PC-3 (cell line): Measurements from ENCODE around the gene ZCCHC7. TPM values are rescaled to one million over a fixed set of nuclear protein-coding genes. Genes with fewer than 3 reads are reported as not detected.

Experiments used
- ATAC-seq: fragments of 200-7000 bp; cut with Tn5 transposase; 2 replicates; pipeline ENCODE4 v1.9.1; 2020; ENCODE audit warnings: mild to moderate bottlenecking, moderate library complexity
- BruUV-seq: library from RNA; stranded (reverse); fragments of 400-500 nt; replicated peaks from 2 replicates; lab custom pipeline; 2021; lab: Mats Ljungman, UMichigan
- CTCF ChIA-PET: fragments of 300-600 bp; sonication (Branson Sonifier 250); formaldehyde crosslinking; loops from one replicate; lab custom pipeline; 2022; ENCODE audit warnings: antibody characterized with exemption; lab: Charles Lee
- POLR2A ChIA-PET: fragments of 300-600 bp; sonication (Branson Sonifier 250); formaldehyde crosslinking; loops from one replicate; lab custom pipeline; 2022; ENCODE audit warnings: antibody characterized with exemption; ENCODE audit not compliant: unreplicated experiment; lab: Charles Lee
- DNase-seq: peaks from one replicate; pipeline ENCODE4 v3.0.0-alpha.2; 2015
- H2AFZ ChIP-seq: fragments of 300-600 bp; sonication (generic); 2 replicates; pipeline ENCODE4 v1.6.0; 2016; ENCODE audit warnings: antibody characterized with exemption, low read length
- H3F3A ChIP-seq: fragments of 300-600 bp; sonication (generic); one replicate; pipeline ENCODE4 v1.6.0; 2017; ENCODE audit warnings: antibody characterized with exemption, low read length, control low read depth, mild to moderate bottlenecking; ENCODE audit not compliant: unreplicated experiment
- H3K27ac ChIP-seq: fragments of 300-600 bp; sonication (generic); 2 replicates; pipeline ENCODE4 v1.5.1; 2016; ENCODE audit warnings: mild to moderate bottlenecking, low read length
- H3K27me3 ChIP-seq: fragments of 300-600 bp; sonication (generic); 2 replicates; pipeline ENCODE4 v1.6.1; 2016; ENCODE audit warnings: low read length, mixed read lengths
- H3K36me3 ChIP-seq: fragments of 300-600 bp; sonication (generic); 2 replicates; pipeline ENCODE4 v1.6.1; 2016; ENCODE audit warnings: low read depth, mixed run types, low read length, mixed read lengths
- H3K4me1 ChIP-seq: fragments of 300-600 bp; sonication (generic); 2 replicates; pipeline ENCODE4 v1.5.1; 2016; ENCODE audit warnings: low read length; ENCODE audit not compliant: insufficient read depth
- H3K4me2 ChIP-seq: fragments of 300-600 bp; sonication (generic); 2 replicates; pipeline ENCODE4 v1.6.0; 2016; ENCODE audit warnings: low read length
- H3K4me3 ChIP-seq: fragments of 300-600 bp; sonication (generic); 2 replicates; pipeline ENCODE4 v1.5.1; 2016; ENCODE audit warnings: mild to moderate bottlenecking, low read length, mixed read lengths
- H3K79me2 ChIP-seq: fragments of 300-600 bp; sonication (generic); 2 replicates; pipeline ENCODE4 v1.6.1; 2017; ENCODE audit warnings: low read length, mixed read lengths
- H3K9ac ChIP-seq: fragments of 300-600 bp; sonication (generic); 2 replicates; pipeline ENCODE4 v1.6.0; 2016; ENCODE audit warnings: mild to moderate bottlenecking, low read length
- H3K9me2 ChIP-seq: fragments of 300-600 bp; sonication (generic); replicated peaks from 2 replicates; pipeline ENCODE4 v1.6.1; 2016; ENCODE audit warnings: mixed run types, low read length, mixed read lengths
- H3K9me3 ChIP-seq: fragments of 300-600 bp; sonication (generic); 2 replicates; pipeline ENCODE4 v1.6.1; 2016; ENCODE audit warnings: low read length, mixed read lengths
- H4K20me1 ChIP-seq: fragments of 300-600 bp; sonication (generic); 2 replicates; pipeline ENCODE4 v1.6.1; 2016; ENCODE audit warnings: low read length, mixed read lengths
- EZH2 ChIP-seq: fragments of 300-600 bp; sonication (generic); IDR thresholded peaks from one replicate; pipeline ENCODE4 v1.6.1; 2017; ENCODE audit warnings: antibody characterized with exemption, mild to moderate bottlenecking, low read length; ENCODE audit not compliant: unreplicated experiment
- EZH2phosphoT487 ChIP-seq: fragments of 300-600 bp; sonication (generic); IDR thresholded peaks from 2 replicates; pipeline ENCODE4 v1.6.1; 2018; ENCODE audit warnings: mild to moderate bottlenecking, antibody characterized with exemption, low read length, borderline replicate concordance
- intact Hi-C: fragments of 100-400 bp; cut with micrococcal nuclease; formaldehyde crosslinking; loops from 2 replicates; pipeline ENCODE4 v1.9.0; 2023
- total RNA-seq: library from RNA; depleted of rRNA; stranded (reverse); fragments of >200 nt; gene quantifications from 2 replicates; pipeline ENCODE4 v1.2.3, GENCODE V29; 2014
- TF ChIP-seq, protein P1 (sequence below): fragments of 300-600 bp; sonication (generic); conservative IDR thresholded peaks from 2 replicates; pipeline ENCODE4 v1.5.1; 2017; ENCODE audit warnings: antibody characterized with exemption, low read depth, mild to moderate bottlenecking, low read length

Gene ZCCHC7
- total RNA-seq, 1 experiment from 2014 or later = 6.5 TPM

DNA sequence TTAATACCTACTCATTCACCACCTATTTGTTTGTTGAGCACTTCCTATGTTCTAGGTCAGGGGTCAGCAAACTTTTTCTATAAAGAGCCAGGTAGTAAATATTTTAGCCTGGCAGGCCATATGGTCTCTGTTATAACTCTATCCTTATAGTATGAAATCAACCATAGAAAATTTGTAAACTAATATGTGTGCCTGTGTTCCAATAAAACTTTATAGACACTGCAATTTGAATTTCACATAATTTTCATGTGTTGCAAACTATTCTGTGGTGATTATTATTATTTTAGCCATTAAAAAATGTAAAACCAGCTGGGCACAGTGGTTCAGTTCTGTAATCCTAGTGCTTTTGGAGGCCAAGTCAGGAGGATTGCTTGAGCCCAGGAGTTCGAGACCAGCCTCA is 223.3 kb downstream of the ZCCHC7 start:
- Histone ChIP-seq H3K79me2 (no peaks in the 10 kb centered on the region), H4K20me1 (no peaks in the 10 kb centered on the region), H3F3A (no peaks in the 10 kb centered on the region), H3K9me3 (no peaks in the 10 kb centered on the region), H3K9me2 (no peaks in the 10 kb centered on the region), H3K4me3 (no peak overlapping the region), H3K4me1 (no peaks in the 10 kb centered on the region), H3K27me3 (no peaks in the 10 kb centered on the region), H3K27ac (no peak overlapping the region), H2AFZ (no peak overlapping the region), H3K4me2 (no peak overlapping the region), H3K9ac (no peak overlapping the region), H3K36me3 (no peaks in the 10 kb centered on the region)
- ATAC-seq (no peak), DNase-seq (no peak)
- no TSS peak for BruUV-seq
- ChIA-PET CTCF (no interaction called here), POLR2A (no interaction called here)
- TF ChIP-seq EZH2phosphoT487 (no peak), EZH2 (no peak)
- TF ChIP-seq, protein P1, sequence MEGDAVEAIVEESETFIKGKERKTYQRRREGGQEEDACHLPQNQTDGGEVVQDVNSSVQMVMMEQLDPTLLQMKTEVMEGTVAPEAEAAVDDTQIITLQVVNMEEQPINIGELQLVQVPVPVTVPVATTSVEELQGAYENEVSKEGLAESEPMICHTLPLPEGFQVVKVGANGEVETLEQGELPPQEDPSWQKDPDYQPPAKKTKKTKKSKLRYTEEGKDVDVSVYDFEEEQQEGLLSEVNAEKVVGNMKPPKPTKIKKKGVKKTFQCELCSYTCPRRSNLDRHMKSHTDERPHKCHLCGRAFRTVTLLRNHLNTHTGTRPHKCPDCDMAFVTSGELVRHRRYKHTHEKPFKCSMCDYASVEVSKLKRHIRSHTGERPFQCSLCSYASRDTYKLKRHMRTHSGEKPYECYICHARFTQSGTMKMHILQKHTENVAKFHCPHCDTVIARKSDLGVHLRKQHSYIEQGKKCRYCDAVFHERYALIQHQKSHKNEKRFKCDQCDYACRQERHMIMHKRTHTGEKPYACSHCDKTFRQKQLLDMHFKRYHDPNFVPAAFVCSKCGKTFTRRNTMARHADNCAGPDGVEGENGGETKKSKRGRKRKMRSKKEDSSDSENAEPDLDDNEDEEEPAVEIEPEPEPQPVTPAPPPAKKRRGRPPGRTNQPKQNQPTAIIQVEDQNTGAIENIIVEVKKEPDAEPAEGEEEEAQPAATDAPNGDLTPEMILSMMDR = no peak
- intact Hi-C loops = no loop called here

DNA sequence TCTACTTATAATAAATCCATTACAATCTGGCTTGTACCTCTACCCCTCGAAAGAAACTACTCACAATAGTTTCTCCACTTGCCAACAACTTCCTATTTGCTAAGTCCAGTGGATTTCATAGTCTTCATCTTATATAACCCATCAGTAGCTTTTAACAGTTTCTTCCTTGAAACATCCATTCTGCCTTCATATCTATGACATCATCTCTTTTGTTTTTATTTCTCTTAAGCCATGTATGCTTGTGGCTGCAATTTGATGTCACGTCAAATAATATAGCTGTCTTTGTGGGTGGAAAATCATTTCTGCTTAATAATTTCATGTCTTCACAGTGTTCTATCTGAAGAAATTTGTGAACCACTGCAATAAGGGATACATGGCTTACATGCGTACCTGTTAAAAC is 224.7 kb downstream of the ZCCHC7 start:
- ChIA-PET CTCF (no interaction called here), POLR2A (no interaction called here)
- H3K79me2 ChIP-seq = no peaks in the 10 kb centered on the region
- BruUV-seq = no TSS peak
- H3K27ac ChIP-seq = no peak overlapping the region
- intact Hi-C loops = no loop called here
- no peaks in the 10 kb centered on the region for H3F3A ChIP-seq
- no peak overlapping the region for H2AFZ ChIP-seq
- H3K27me3 ChIP-seq = no peaks in the 10 kb centered on the region
- H4K20me1 ChIP-seq = no peaks in the 10 kb centered on the region
- no peak overlapping the region for H3K4me3 ChIP-seq
- H3K9ac ChIP-seq = no peak overlapping the region
- DNase-seq (no peak), ATAC-seq (no peak)
- H3K4me2 ChIP-seq = no peak overlapping the region
- H3K9me2 ChIP-seq = no peaks in the 10 kb centered on the region
- H3K4me1 ChIP-seq = no peaks in the 10 kb centered on the region
- no peaks in the 10 kb centered on the region for H3K36me3 ChIP-seq
- no peaks in the 10 kb centered on the region for H3K9me3 ChIP-seq
- TF ChIP-seq, protein P1 = no peak
- no peak for TF ChIP-seq EZH2

DNA sequence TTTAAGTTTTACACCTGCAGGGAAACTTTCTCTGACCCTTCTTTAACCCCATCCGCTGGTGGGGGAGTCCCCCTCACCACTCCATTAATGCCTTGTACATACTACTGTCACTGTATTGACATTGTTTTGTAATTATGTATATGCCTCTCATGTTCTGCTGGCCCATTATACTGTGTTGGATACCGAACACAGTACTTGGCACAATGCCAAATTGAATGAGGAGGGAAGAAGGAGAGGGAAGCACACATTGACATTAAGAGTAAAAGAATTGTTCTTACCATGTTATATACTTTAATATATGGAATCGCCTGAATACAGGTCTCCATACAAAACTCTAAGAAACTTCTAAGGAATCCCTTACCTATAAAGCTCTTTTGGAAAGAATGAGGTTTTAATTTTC is 228.5 kb downstream of the ZCCHC7 start:
- Histone ChIP-seq H3K4me1 (no peaks in the 10 kb centered on the region), H2AFZ (no peak overlapping the region), H3K9me3 (no peaks in the 10 kb centered on the region), H3K27ac (no peak overlapping the region), H3K79me2 (no peaks in the 10 kb centered on the region), H3K36me3 (no peaks in the 10 kb centered on the region), H3K4me3 (no peak overlapping the region), H4K20me1 (no peaks in the 10 kb centered on the region), H3K27me3 (no peaks in the 10 kb centered on the region), H3K9ac (no peak overlapping the region), H3K9me2 (no peaks in the 10 kb centered on the region), H3K4me2 (no peak overlapping the region), H3F3A (no peaks in the 10 kb centered on the region)
- ATAC-seq (no peak), DNase-seq (no peak)
- intact Hi-C loops = no loop called here
- ChIA-PET POLR2A (no interaction called here), CTCF (no interaction called here)
- BruUV-seq = no TSS peak
- TF ChIP-seq EZH2phosphoT487 = no peak
- no peak for TF ChIP-seq EZH2
- TF ChIP-seq, protein P1 = no peak
